ENCODE results near the gene SAE1. TPM values are rescaled to one million over a fixed set of nuclear protein-coding genes. Genes with fewer than 3 reads are reported as not detected.

Gene SAE1
- 77.7 TPM for polyA plus RNA-seq

GRCh38 chr19:47130589-47131227 lies at the start of gene SAE1:
Gene SAE1 (plus strand): TSS chr19:47130835. CDS start chr19:47130931, 96 bp downstream.
- no peaks in the 10 kb centered on the region for H3K36me3 Mint-ChIP-seq
- H3K27me3 Mint-ChIP-seq, result no peaks in the 10 kb centered on the region
- H3K27ac Mint-ChIP-seq, result peak within 1 kb of the TSS; percentile 99
- H3K4me1 Mint-ChIP-seq, result peaks cover 25 to 39% (median 33%) of the 10 kb centered on the region in 3 donors
- H3K9me3 Mint-ChIP-seq, result no peaks in the 10 kb centered on the region
- H3K4me3 Mint-ChIP-seq, result peak within 1 kb of the TSS; percentile 98 to 100 (median 98)

- no peaks in the 10 kb centered on the region for H3K9me3 Mint-ChIP-seq
- no peak overlapping the region for H3K27ac Mint-ChIP-seq
- no peaks in the 10 kb centered on the region for H3K27me3 Mint-ChIP-seq
- H3K4me1 Mint-ChIP-seq, result peaks cover 2 to 4% (median 3%) of the 10 kb centered on the region in 3 donors
- H3K4me3 Mint-ChIP-seq, result no peak overlapping the region
- H3K36me3 Mint-ChIP-seq, result peaks cover 8% of the 10 kb centered on the region
These were observed 49.5 kb upstream of the SAE1 start for GRCh38 chr19:47081095-47081494.

GRCh38 chr19:47082493-47082892 lies 48.1 kb upstream of the SAE1 start:
- Mint-ChIP-seq H3K27ac (no peak overlapping the region), H3K9me3 (no peaks in the 10 kb centered on the region), H3K36me3 (peaks cover 8% of the 10 kb centered on the region), H3K4me1 (peaks cover 2 to 8% (median 3%) of the 10 kb centered on the region in 3 donors), H3K27me3 (no peaks in the 10 kb centered on the region), H3K4me3 (no peak overlapping the region)

- Mint-ChIP-seq H3K27me3 (no peaks in the 10 kb centered on the region), H3K4me3 (no peak overlapping the region), H3K9me3 (no peaks in the 10 kb centered on the region), H3K27ac (no peak overlapping the region), H3K36me3 (peaks cover 10% of the 10 kb centered on the region), H3K4me1 (peaks cover 2 to 8% (median 3%) of the 10 kb centered on the region in 3 donors)
These were observed 45.7 kb upstream of the SAE1 start for GRCh38 chr19:47084879-47085439.

- no peaks in the 10 kb centered on the region for H3K27me3 Mint-ChIP-seq
- no peaks in the 10 kb centered on the region for H3K9me3 Mint-ChIP-seq
- H3K36me3 Mint-ChIP-seq, result peaks cover 12% of the 10 kb centered on the region
- peak overlapping the region in 2 of 3 donors; percentile 43 to 73 for H3K27ac Mint-ChIP-seq
- H3K4me3 Mint-ChIP-seq, result peak overlapping the region in 1 of 4 donors; percentile 37
- H3K4me1 Mint-ChIP-seq, result peaks cover 2 to 9% (median 8%) of the 10 kb centered on the region in 3 donors
These were observed 44.4 kb upstream of the SAE1 start for GRCh38 chr19:47086280-47086679.

- H3K27me3 Mint-ChIP-seq, result no peaks in the 10 kb centered on the region
- no peak overlapping the region for H3K4me3 Mint-ChIP-seq
- peaks cover 8% of the 10 kb centered on the region for H3K36me3 Mint-ChIP-seq
- H3K4me1 Mint-ChIP-seq, result peaks cover 20 to 26% (median 23%) of the 10 kb centered on the region in 3 donors
- no peaks in the 10 kb centered on the region for H3K9me3 Mint-ChIP-seq
- H3K27ac Mint-ChIP-seq, result no peak overlapping the region
These were observed 40.8 kb upstream of the SAE1 start for GRCh38 chr19:47089767-47090350.

- H3K27me3 Mint-ChIP-seq, result no peaks in the 10 kb centered on the region
- peak overlapping the region in 1 of 4 donors; percentile 91 for H3K4me3 Mint-ChIP-seq
- peaks cover 26 to 34% (median 29%) of the 10 kb centered on the region in 3 donors for H3K4me1 Mint-ChIP-seq
- peaks cover 4% of the 10 kb centered on the region for H3K36me3 Mint-ChIP-seq
- H3K9me3 Mint-ChIP-seq, result no peaks in the 10 kb centered on the region
- peak overlapping the region; percentile 72 to 94 (median 92) for H3K27ac Mint-ChIP-seq
These were observed 37.4 kb upstream of the SAE1 start for GRCh38 chr19:47093254-47093653.

- Mint-ChIP-seq H3K4me3 (peak overlapping the region; percentile 34 to 91 (median 74)), H3K4me1 (peaks cover 26 to 34% (median 31%) of the 10 kb centered on the region in 3 donors), H3K27me3 (no peaks in the 10 kb centered on the region), H3K36me3 (peaks cover 4% of the 10 kb centered on the region), H3K9me3 (no peaks in the 10 kb centered on the region), H3K27ac (peak overlapping the region; percentile 72 to 94 (median 92))
These were observed 36.8 kb upstream of the SAE1 start for GRCh38 chr19:47093841-47094240.

- H3K27ac Mint-ChIP-seq, result peak overlapping the region; percentile 72 to 92 (median 91)
- H3K27me3 Mint-ChIP-seq, result no peaks in the 10 kb centered on the region
- peaks cover 2% of the 10 kb centered on the region for H3K36me3 Mint-ChIP-seq
- H3K4me1 Mint-ChIP-seq, result peaks cover 26 to 34% (median 31%) of the 10 kb centered on the region in 3 donors
- peak overlapping the region; percentile 42 to 91 (median 78) for H3K4me3 Mint-ChIP-seq
- H3K9me3 Mint-ChIP-seq, result no peaks in the 10 kb centered on the region
These were observed 35.8 kb upstream of the SAE1 start for GRCh38 chr19:47094557-47095475.

- Mint-ChIP-seq H3K27ac (peak overlapping the region; percentile 72 to 92 (median 89)), H3K4me3 (peak overlapping the region in 2 of 4 donors; percentile 32 to 57), H3K4me1 (peaks cover 25 to 35% (median 34%) of the 10 kb centered on the region in 3 donors), H3K27me3 (no peaks in the 10 kb centered on the region), H3K36me3 (peaks cover 4% of the 10 kb centered on the region), H3K9me3 (no peaks in the 10 kb centered on the region)
These were observed 35.0 kb upstream of the SAE1 start for GRCh38 chr19:47095476-47096099.

GRCh38 chr19:47096100-47096704 lies 34.4 kb upstream of the SAE1 start:
- no peaks in the 10 kb centered on the region for H3K27me3 Mint-ChIP-seq
- peak overlapping the region in 2 of 3 donors; percentile 86 to 89 for H3K27ac Mint-ChIP-seq
- H3K9me3 Mint-ChIP-seq, result no peaks in the 10 kb centered on the region
- H3K4me3 Mint-ChIP-seq, result peak overlapping the region in 2 of 4 donors; percentile 12 to 31
- peaks cover 23 to 35% (median 34%) of the 10 kb centered on the region in 3 donors for H3K4me1 Mint-ChIP-seq
- peaks cover 4% of the 10 kb centered on the region for H3K36me3 Mint-ChIP-seq

GRCh38 chr19:47096721-47097120 lies 33.9 kb upstream of the SAE1 start:
- H3K36me3 Mint-ChIP-seq, result peaks cover 4% of the 10 kb centered on the region
- H3K4me1 Mint-ChIP-seq, result peaks cover 23 to 35% (median 34%) of the 10 kb centered on the region in 3 donors
- peak overlapping the region in 1 of 4 donors; percentile 31 for H3K4me3 Mint-ChIP-seq
- H3K27me3 Mint-ChIP-seq, result no peaks in the 10 kb centered on the region
- H3K9me3 Mint-ChIP-seq, result no peaks in the 10 kb centered on the region
- H3K27ac Mint-ChIP-seq, result peak overlapping the region; percentile 21 to 89 (median 86)

GRCh38 chr19:47097396-47098201 lies 33.0 kb upstream of the SAE1 start:
- H3K36me3 Mint-ChIP-seq, result peaks cover 4% of the 10 kb centered on the region

More at GRCh38 chr19:47097396-47098201, 33.0 kb upstream of the SAE1 start:
- Mint-ChIP-seq H3K4me1 (peaks cover 22 to 41% (median 34%) of the 10 kb centered on the region in 3 donors), H3K27me3 (no peaks in the 10 kb centered on the region), H3K27ac (peak overlapping the region in 1 of 3 donors; percentile 21), H3K4me3 (no peak overlapping the region), H3K9me3 (no peaks in the 10 kb centered on the region)
